Stimulated activated CD4-positive, alpha-beta T cell treated with anti-CD3 and anti-CD28 coated beads, Interleukin-12 subunit alpha, Interleukin-12 subunit beta, amount 100 ng/mL, for 4 hours (primary cell): ENCODE data around the gene MS4A18.
"Not testable (repeated sequence)": the region's sequence is repeated elsewhere in the genome, so short reads cannot be mapped to it uniquely, and the experiment has no call there.

Experiments
- DNase-seq: peaks from one replicate; pipeline ENCODE4 v3.0.0-alpha.2; 2020

MS4A18 gene

GRCh38 chr11:60724420-60724819 is at the start of gene MS4A18:
TSS of gene MS4A18 (plus strand) at chr11:60724720.
- no peak for DNase-seq

- not testable (repeated sequence) for DNase-seq
Measured at GRCh38 chr11:60678231-60678630, 46.3 kb upstream of the MS4A18 start.

DNA sequence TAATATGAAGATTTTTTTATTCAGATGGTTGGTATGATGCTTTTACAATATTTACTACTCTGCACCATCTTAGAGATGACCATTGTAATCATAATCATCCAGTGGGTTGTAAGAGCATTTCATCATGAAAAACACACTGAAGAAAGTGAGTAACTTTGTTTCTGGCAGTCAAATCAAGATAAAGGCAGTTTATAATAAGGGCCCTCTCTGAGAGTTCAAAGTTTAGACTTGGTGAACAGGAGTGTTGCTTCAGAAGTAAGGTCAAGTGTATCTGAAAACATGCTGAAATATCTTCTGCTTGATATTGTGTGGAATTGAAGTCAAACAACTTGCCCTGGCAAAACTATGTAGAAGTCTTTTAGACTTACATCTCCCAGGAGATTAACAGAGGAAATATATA is 44.6 kb upstream of the MS4A18 start:
- no peak for DNase-seq

- no peak for DNase-seq
Measured at GRCh38 chr11:60680455-60681119, 43.9 kb upstream of the MS4A18 start.

- DNase-seq: not testable (repeated sequence)
Measured at GRCh38 chr11:60684541-60684848, 40.0 kb upstream of the MS4A18 start.

DNA sequence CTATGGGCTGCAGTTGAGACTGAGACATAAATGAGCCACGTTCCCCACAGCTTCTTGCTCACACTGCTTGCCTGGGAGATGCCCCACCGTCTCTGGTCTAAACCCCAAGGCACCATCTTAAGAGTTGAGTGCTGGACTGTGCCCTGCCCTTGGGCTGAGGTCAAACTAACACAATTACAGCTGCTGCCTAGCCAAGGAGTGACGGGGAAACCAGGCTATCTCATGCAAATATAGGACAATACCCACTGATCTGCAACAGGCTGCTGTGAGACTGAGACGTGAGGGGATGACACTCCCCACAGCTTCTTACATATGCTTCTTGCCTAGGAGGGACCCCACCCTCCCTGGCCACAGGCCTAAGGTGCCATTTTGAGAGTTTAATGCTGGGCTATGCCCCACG is 32.9 kb upstream of the MS4A18 start:
- DNase-seq: no peak

DNA sequence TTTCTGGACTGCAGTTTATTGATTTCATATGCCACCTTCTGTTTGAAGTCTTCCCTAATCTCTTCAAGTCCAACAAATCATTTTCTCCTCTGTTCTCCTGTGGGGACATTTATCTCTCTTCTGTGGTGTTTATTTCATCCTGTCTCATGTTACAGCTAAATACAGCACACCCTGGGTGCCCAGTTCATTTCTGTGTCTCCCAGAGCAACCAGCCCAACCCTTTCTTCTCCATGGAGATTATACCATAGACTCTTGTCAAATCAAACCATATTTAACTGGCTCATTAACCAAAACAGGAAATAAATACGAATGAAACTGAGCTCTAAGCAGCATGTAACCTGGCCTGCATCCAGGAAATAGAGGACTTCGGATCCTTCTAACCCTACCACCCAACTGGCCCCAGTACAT is 25.2 kb upstream of the MS4A18 start, which contains the start of gene MS4A8:
MS4A8 (plus strand) TSS at position 329 of the 408 bp plus-strand sequence. CDS start 1,249 bp downstream, outside the sequence.
- no peak for DNase-seq

GRCh38 chr11:60699936-60700335 is 24.6 kb upstream of the MS4A18 start:
- DNase-seq: no peak

- no peak for DNase-seq
Measured at GRCh38 chr11:60700689-60701468, 23.6 kb upstream of the MS4A18 start.

- DNase-seq: no peak
Measured at GRCh38 chr11:60701469-60701818, 23.1 kb upstream of the MS4A18 start.

DNA sequence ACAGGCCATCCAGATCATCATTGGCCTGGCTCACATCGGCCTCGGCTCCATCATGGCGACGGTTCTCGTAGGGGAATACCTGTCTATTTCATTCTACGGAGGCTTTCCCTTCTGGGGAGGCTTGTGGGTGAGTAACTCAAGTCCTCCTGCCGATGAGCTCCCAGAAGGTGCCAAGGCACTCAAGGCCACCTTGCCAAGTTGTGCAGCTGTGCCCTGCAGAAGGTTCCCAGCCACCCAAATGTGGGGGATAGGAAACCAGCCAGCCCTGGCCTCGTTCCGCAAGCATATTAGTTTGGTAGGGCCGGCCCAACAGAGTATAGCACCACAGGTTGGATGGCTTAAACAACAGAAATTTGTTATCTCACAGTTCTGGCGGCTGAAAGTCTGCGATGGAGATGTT is 21.1 kb upstream of the MS4A18 start:
- no peak for DNase-seq

- no peak for DNase-seq
Measured at GRCh38 chr11:60705895-60706294, 18.6 kb upstream of the MS4A18 start.

DNA sequence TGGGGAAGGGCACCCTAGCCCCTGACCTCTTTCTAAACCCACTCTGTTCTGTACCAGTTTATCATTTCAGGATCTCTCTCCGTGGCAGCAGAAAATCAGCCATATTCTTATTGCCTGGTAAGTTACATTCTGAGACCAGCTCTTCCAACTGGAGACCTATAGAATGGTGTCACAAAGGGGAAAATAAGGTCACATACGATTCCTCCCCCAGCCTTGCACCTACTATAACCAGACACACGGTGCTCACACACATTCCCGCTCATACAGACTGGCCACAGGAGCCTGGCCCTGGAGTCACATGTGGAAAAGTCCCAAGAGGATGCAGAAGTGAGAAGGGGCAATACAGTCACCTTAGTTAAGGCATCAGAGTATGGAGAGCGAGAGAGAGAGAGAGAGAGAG is 17.6 kb upstream of the MS4A18 start:
- DNase-seq: no peak

DNA sequence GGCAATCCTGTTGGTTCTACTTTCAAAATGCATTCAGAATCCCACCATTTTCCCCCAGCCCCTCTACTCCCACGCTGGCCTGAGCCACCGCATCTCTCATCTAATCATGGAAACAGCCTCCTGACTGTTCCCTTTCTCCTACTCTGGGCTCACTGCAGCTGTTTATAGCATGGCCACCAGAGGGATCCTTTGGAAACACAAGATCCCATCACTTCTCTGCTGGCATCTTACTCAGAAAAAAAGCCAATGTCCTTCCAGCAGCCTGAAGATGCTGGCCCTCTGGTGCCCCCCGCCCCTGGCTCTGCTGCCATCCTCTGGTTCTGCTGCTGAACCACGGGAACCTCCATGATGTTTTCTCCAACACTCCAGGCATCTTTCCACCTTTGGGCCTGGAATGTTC is 14.0 kb upstream of the MS4A18 start:
- DNase-seq: no peak

GRCh38 chr11:60711276-60711675 is 13.2 kb upstream of the MS4A18 start:
- no peak for DNase-seq

GRCh38 chr11:60713423-60713822 is 11.1 kb upstream of the MS4A18 start:
- DNase-seq: not testable (repeated sequence)

DNA sequence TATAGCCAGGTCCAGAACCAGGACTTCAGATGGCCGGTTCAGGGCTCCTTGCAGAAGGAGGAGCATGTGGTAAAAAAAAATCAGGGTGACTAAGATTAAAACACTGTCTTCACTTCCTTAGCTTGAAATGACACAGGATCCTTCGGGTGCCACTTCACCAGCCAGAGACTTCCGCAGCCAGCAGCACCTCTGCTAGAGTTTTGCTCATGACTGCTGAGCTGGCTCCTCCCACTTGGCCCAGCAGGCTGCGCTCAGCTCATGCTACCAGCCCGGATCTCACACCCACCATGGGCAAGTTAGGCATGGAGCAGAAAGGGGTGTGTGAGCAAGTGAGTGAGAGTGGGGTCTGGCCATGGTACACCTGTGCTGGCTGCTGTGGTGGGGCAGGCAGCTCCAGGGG is 6.6 kb upstream of the MS4A18 start:
- DNase-seq: no peak

GRCh38 chr11:60718524-60719316 is 5.8 kb upstream of the MS4A18 start:
- no peak for DNase-seq

GRCh38 chr11:60719391-60719790 is 5.1 kb upstream of the MS4A18 start:
- DNase-seq: no peak

DNA sequence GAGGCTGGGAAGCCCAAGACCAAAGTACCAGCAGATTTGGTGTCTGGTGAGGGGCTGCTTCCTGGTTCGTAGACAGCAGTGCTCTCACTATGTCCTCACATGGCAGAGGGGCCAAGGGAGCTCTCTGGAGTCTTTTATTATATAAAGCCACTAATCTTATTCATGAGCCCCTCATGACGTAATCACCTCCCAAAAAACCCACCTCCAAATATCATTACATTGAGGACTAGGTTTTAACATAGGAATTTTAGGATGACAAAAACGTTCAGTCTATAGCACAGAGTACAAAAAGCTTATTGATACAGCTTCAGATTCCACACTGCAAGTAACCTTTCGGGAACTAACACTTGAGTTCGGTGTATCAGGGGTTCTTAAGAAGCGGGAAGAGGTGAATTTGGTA is 4.1 kb upstream of the MS4A18 start:
- no peak for DNase-seq

GRCh38 chr11:60725592-60725991 is 1.1 kb downstream of the MS4A18 start:
- no peak for DNase-seq

- DNase-seq: no peak
Measured at GRCh38 chr11:60731586-60731985, 7.1 kb downstream of the MS4A18 start.

DNA sequence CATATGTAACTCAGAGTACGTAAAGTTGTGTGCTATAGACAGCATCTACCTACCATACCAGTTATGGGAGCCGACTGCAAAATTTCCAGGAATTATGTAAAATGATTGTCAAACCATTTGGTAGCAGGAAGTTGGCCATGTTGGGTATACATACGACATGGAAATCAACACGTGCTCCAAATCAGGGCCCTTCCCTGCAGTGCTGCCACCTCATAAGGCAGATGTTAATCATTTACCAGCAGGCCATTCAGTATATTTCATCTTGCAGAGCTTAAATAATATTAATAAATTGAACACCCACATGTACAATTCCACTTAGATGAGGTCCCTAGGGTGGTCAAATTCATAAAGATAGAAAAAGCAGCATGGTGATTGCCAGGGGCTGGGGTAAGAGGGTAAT is 9.8 kb downstream of the MS4A18 start:
- DNase-seq: no peak

GRCh38 chr11:60739114-60739513 is 14.6 kb downstream of the MS4A18 start:
- no peak for DNase-seq
